Activated CD8-positive, alpha-beta T cell treated with anti-CD3 and anti-CD28 coated beads, Interleukin-2, amount 10 ng/mL, durations not matched to agents 7 days and 5 days (primary cell): ENCODE measurements around the gene COL17A1. TPM values are rescaled to one million over a fixed set of nuclear protein-coding genes. Genes with fewer than 3 reads are reported as not detected.

Source experiments
- ATAC-seq: fragments of 150-1000 bp; cut with Tn5 transposase; one replicate; pipeline ENCODE4 v1.10.0; 2021; ENCODE audit warnings: moderate library complexity
- CTCF ChIA-PET: fragments of 350-600 bp; sonication (Branson Sonifier 250); formaldehyde crosslinking; loops from one replicate; lab custom pipeline; 2021; ENCODE audit warnings: antibody characterized with exemption; lab: Charles Lee
- POLR2A ChIA-PET: fragments of 350-600 bp; sonication (Branson Sonifier 250); formaldehyde crosslinking; loops from one replicate; lab custom pipeline; 2021; ENCODE audit warnings: antibody characterized with exemption; lab: Charles Lee
- DNase-seq: peaks from one replicate; pipeline ENCODE4 v3.0.0-alpha.2; 2020
- H3K27ac Mint-ChIP-seq: one replicate; pipeline ENCODE4 v1.8.0; 2021; ENCODE audit warnings: mild to moderate bottlenecking, mixed read lengths
- H3K27me3 Mint-ChIP-seq: one replicate; pipeline ENCODE4 v1.8.0; 2021; ENCODE audit warnings: low read depth, mixed read lengths
- H3K36me3 Mint-ChIP-seq: one replicate; pipeline ENCODE4 v1.8.0; 2021; ENCODE audit warnings: low read depth, mixed read lengths
- H3K4me1 Mint-ChIP-seq: one replicate; pipeline ENCODE4 v1.8.0; 2021; ENCODE audit warnings: low read depth, mixed read lengths
- H3K4me3 Mint-ChIP-seq: one replicate; pipeline ENCODE4 v1.8.0; 2021; ENCODE audit warnings: mild to moderate bottlenecking, mixed read lengths
- H3K9me3 Mint-ChIP-seq: one replicate; pipeline ENCODE4 v1.8.0; 2022; ENCODE audit warnings: mixed read lengths; ENCODE audit not compliant: insufficient read depth
- microRNA-seq: library from miRNA; unstranded; fragments of <30 nt; microRNA quantifications from one replicate; pipeline ENCODE4 v1.2.0, GENCODE V29; 2022
- total RNA-seq, 2 experiments: library from RNA; stranded (reverse); gene quantifications; one replicate each; pipeline ENCODE4 v1.2.3, GENCODE V29; 2021

The COL17A1 gene
- total RNA-seq, 2 experiments from 2014 or later: not detected

- CTCF ChIA-PET: interaction anchor here (0.9 to 1.8 kb wide), 16 partner anchors 9 to 139 kb away, joined by 3 to 9 read pairs (median 4); partner anchors contain the start of gene SLK
- H3K9me3 Mint-ChIP-seq: no peaks in the 10 kb centered on the region
- peak overlapping the region; percentile 56 for H3K4me3 Mint-ChIP-seq
- ATAC-seq (no peak), DNase-seq (no peak)
- H3K27me3 Mint-ChIP-seq: no peaks in the 10 kb centered on the region
- POLR2A ChIA-PET: interaction anchor here (0.6 to 1.8 kb wide), 9 partner anchors 13 to 139 kb away, joined by 3 to 6 read pairs (median 4); partner anchors contain the start of gene SFR1
- peaks cover 13% of the 10 kb centered on the region for H3K36me3 Mint-ChIP-seq
- H3K27ac Mint-ChIP-seq: peak overlapping the region; percentile 62
- peaks cover 59% of the 10 kb centered on the region for H3K4me1 Mint-ChIP-seq
These were observed 103.0 kb downstream of the COL17A1 start for GRCh38 chr10:103982639-103983038.

Small RNAs within 50 kb of the gene (microRNA-seq; reads per million reads assigned to microRNA genes)
- gene MIR936: not detected

Other genes with a start within 250 kb of the COL17A1 start
- gene SH3PXD2A, start 230.3 kb downstream of the COL17A1 start, total RNA-seq: 1 to 10 TPM; 8.5 to 9.4 TPM
- gene STN1, start 167.7 kb downstream of the COL17A1 start, total RNA-seq: 10 to 100 TPM; 48.8 to 49.8 TPM
- gene SLK, start 118.7 kb downstream of the COL17A1 start, total RNA-seq: 10 to 100 TPM; 32.6 to 33.5 TPM
- 10 to 100 TPM; 13.0 to 14.9 TPM for gene SFR1, start 36.3 kb upstream of the COL17A1 start, total RNA-seq
- under 1 TPM in 1 of 2 experiments, not detected in 1; 0.18 TPM for gene CFAP43, start 146.5 kb upstream of the COL17A1 start, total RNA-seq
- gene GSTO1, start 169.0 kb upstream of the COL17A1 start, total RNA-seq: 100 to 1,000 TPM; 114 to 119 TPM
- gene GSTO2, start 183.3 kb upstream of the COL17A1 start, total RNA-seq: 1 to 10 TPM in 1 of 2 experiments, under 1 TPM in 1; 0.94 to 1.2 TPM